Caco-2 (cell line): ENCODE results near the gene PTPA. TPM values are rescaled to one million over a fixed set of nuclear protein-coding genes. Genes with fewer than 3 reads are reported as not detected.

ENCODE experiments used
- BruUV-seq: library from RNA; stranded (reverse); fragments of 400-500 nt; replicated peaks from 2 replicates; lab custom pipeline; 2021; lab: Mats Ljungman, UMichigan
- CTCF ChIA-PET: fragments of 300-600 bp; sonication (Branson Sonifier 250); formaldehyde crosslinking; loops from one replicate; lab custom pipeline; 2022; ENCODE audit warnings: antibody characterized with exemption; lab: Charles Lee
- POLR2A ChIA-PET: fragments of 300-600 bp; sonication (Branson Sonifier 250); formaldehyde crosslinking; loops from one replicate; lab custom pipeline; 2022; ENCODE audit warnings: antibody characterized with exemption; lab: Charles Lee
- DNase-seq, 2 experiments: peaks; one replicate each; pipeline versions ENCODE4 v3.0.0 to v3.0.0-alpha.2; 2020 to 2022
- H3K27me3 ChIP-seq: replicated peaks from 2 replicates; pipeline ENCODE4 v1.6.0; 2011; ENCODE audit warnings: low read length; ENCODE audit not compliant: control insufficient read depth, insufficient read depth
- H3K36me3 ChIP-seq: 2 replicates; pipeline ENCODE4 v1.5.1; 2011; ENCODE audit warnings: low read length; ENCODE audit not compliant: control insufficient read depth, insufficient read depth
- H3K4me1 ChIP-seq: fragments of 250-450 bp; sonication (Bioruptor Pico); 2 replicates; pipeline ENCODE4 v1.5.1; 2020; ENCODE audit warnings: mild to moderate bottlenecking
- H3K4me3 ChIP-seq: 2 replicates; pipeline ENCODE4 v1.5.1; 2011; ENCODE audit warnings: low read depth, mild to moderate bottlenecking, control low read depth, low read length
- H3K9me3 ChIP-seq: fragments of 250-450 bp; sonication (Bioruptor Pico); 2 replicates; pipeline ENCODE4 v1.5.1; 2020; ENCODE audit warnings: mild to moderate bottlenecking, moderate library complexity
- H3K27ac Mint-ChIP-seq: one replicate; pipeline ENCODE4 v1.8.0; 2022; ENCODE audit warnings: mixed read lengths; ENCODE audit not compliant: unreplicated experiment
- H3K27me3 Mint-ChIP-seq: one replicate; pipeline ENCODE4 v1.8.0; 2022; ENCODE audit warnings: mixed read lengths; ENCODE audit not compliant: insufficient read depth, unreplicated experiment
- H3K36me3 Mint-ChIP-seq: one replicate; pipeline ENCODE4 v1.8.0; 2022; ENCODE audit warnings: mild to moderate bottlenecking, mixed read lengths; ENCODE audit not compliant: insufficient read depth, unreplicated experiment
- H3K4me1 Mint-ChIP-seq: one replicate; pipeline ENCODE4 v1.8.0; 2022; ENCODE audit warnings: low read depth, mixed read lengths; ENCODE audit not compliant: unreplicated experiment
- H3K4me3 Mint-ChIP-seq: one replicate; pipeline ENCODE4 v1.8.0; 2022; ENCODE audit warnings: mild to moderate bottlenecking, moderate library complexity, mixed read lengths; ENCODE audit not compliant: unreplicated experiment
- H3K9me3 Mint-ChIP-seq: one replicate; pipeline ENCODE4 v1.8.0; 2022; ENCODE audit warnings: mixed read lengths; ENCODE audit not compliant: unreplicated experiment
- CTCF ChIP-seq, 2 experiments: fragments of 200-600 bp in 1 of 2; IDR thresholded peaks; 1 replicate in 1 of 2; 2 replicates in 1 of 2; pipeline versions ENCODE4 v1.5.1 to v1.8.0; 2011 to 2022; ENCODE audit warnings: antibody characterized with exemption in 1 of 2, control low read depth in 1 of 2, inconsistent platforms in 1 of 2, low read depth in 1 of 2, low read length in 1 of 2, mild to moderate bottlenecking in 1 of 2, moderate library complexity in 1 of 2; ENCODE audit not compliant: insufficient read depth in 1 of 2, severe bottlenecking in 1 of 2, unreplicated experiment in 1 of 2
- intact Hi-C: fragments of 100-400 bp; cut with micrococcal nuclease; formaldehyde crosslinking; loops from one replicate; pipeline ENCODE4 v1.10.0; 2022; ENCODE audit not compliant: unreplicated experiment
- total RNA-seq: library from RNA; stranded (reverse); gene quantifications from 2 replicates; pipeline ENCODE4 v1.2.3, GENCODE V29; 2022

The PTPA gene
- total RNA-seq, 1 experiment from 2014 or later: 100 TPM

- POLR2A ChIA-PET: no interaction called here
- no peaks in the 10 kb centered on the region for H3K9me3 Mint-ChIP-seq
- Histone ChIP-seq H3K4me3 (no peak overlapping the region), H3K36me3 (no peaks in the 10 kb centered on the region), H3K4me1 (peaks cover 52% of the 10 kb centered on the region), H3K9me3 (no peaks in the 10 kb centered on the region; the same call in 1 of the 2 replicates), H3K27me3 (no peaks in the 10 kb centered on the region)
- CTCF ChIA-PET: interaction anchor here (1.1 kb wide), 1 partner anchor 10 kb away, joined by 5 read pairs; no protein-coding TSS in a partner anchor
- intact Hi-C loops: no loop called here
- H3K36me3 Mint-ChIP-seq: peaks cover 6% of the 10 kb centered on the region
- DNase-seq: no peak
- no TSS peak for BruUV-seq
- H3K4me3 Mint-ChIP-seq: peak overlapping the region; percentile 36
- H3K27ac Mint-ChIP-seq: peak overlapping the region; percentile 81
- TF ChIP-seq CTCF (IDR thresholded peaks at IDR 0.05; ENCODE audit: insufficient read depth in 1 of 2, low read depth in 1 of 2, low read length in 1 of 2, severe bottlenecking in 1 of 2, unreplicated experiment in 1 of 2): no peak
- peaks cover 34% of the 10 kb centered on the region for H3K4me1 Mint-ChIP-seq
- no peaks in the 10 kb centered on the region for H3K27me3 Mint-ChIP-seq
These were observed 73.4 kb downstream of the PTPA start for GRCh38 chr9:129184596-129185122.

DNA sequence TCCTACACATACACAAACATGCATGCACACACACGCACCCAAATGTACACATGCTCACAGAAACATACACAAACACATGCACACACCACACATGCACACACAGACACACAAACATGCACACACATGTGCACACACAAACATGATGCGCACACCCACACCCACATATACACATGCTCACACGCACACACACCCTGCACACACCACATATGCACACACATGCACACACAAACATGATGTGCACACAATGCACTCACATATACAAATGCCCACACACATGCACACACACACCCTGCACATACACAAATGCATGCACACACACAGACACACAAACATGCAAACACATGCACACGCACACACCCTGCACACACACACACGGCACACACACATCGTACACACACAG lies 74.2 kb downstream of the PTPA start:
- no TSS peak for BruUV-seq
- no peaks in the 10 kb centered on the region for H3K9me3 Mint-ChIP-seq

GRCh38 chr9:129185991-129186390 lies 74.8 kb downstream of the PTPA start:
- no peak overlapping the region for H3K27ac Mint-ChIP-seq
- no peaks in the 10 kb centered on the region for H3K9me3 Mint-ChIP-seq
- H3K36me3 Mint-ChIP-seq: peaks cover 6% of the 10 kb centered on the region
- H3K27me3 ChIP-seq: no peaks in the 10 kb centered on the region
- no peak for TF ChIP-seq CTCF (IDR thresholded peaks at IDR 0.05; ENCODE audit: insufficient read depth in 1 of 2, low read depth in 1 of 2, low read length in 1 of 2, severe bottlenecking in 1 of 2, unreplicated experiment in 1 of 2)
- no peak for DNase-seq
- intact Hi-C loops: no loop called here
- peaks cover 39% of the 10 kb centered on the region for H3K4me1 ChIP-seq
- H3K9me3 ChIP-seq: no peaks in the 10 kb centered on the region; the same call in 1 of the 2 replicates
- no peaks in the 10 kb centered on the region for H3K36me3 ChIP-seq
- H3K4me1 Mint-ChIP-seq: peaks cover 26% of the 10 kb centered on the region
- H3K4me3 Mint-ChIP-seq: no peak overlapping the region
- no peaks in the 10 kb centered on the region for H3K27me3 Mint-ChIP-seq
- CTCF ChIA-PET: no interaction called here
- POLR2A ChIA-PET: no interaction called here
- H3K4me3 ChIP-seq: no peak overlapping the region
- no TSS peak for BruUV-seq

More for the DNA sequence above, 74.2 kb downstream of the PTPA start:
- Histone ChIP-seq H3K27me3 (no peaks in the 10 kb centered on the region), H3K4me3 (no peak overlapping the region), H3K4me1 (peaks cover 45% of the 10 kb centered on the region), H3K9me3 (no peaks in the 10 kb centered on the region; the same call in 1 of the 2 replicates), H3K36me3 (no peaks in the 10 kb centered on the region)
- Mint-ChIP-seq H3K36me3 (peaks cover 6% of the 10 kb centered on the region), H3K4me3 (no peak overlapping the region), H3K27ac (peak overlapping the region; percentile 5), H3K27me3 (no peaks in the 10 kb centered on the region), H3K4me1 (peaks cover 29% of the 10 kb centered on the region)
- no peak for TF ChIP-seq CTCF (IDR thresholded peaks at IDR 0.05; ENCODE audit: insufficient read depth in 1 of 2, low read depth in 1 of 2, low read length in 1 of 2, severe bottlenecking in 1 of 2, unreplicated experiment in 1 of 2)
- intact Hi-C loops: no loop called here
- no peak for DNase-seq
- CTCF ChIA-PET: no interaction called here
- POLR2A ChIA-PET: no interaction called here
